Measurements from ENCODE around the gene BLM.
A peak's percentile ranks its signal among the peaks of the same experiment; 100 is the strongest.
"Not testable (repeated sequence)": the region's sequence is repeated elsewhere in the genome, so short reads cannot be mapped to it uniquely, and the experiment has no call there.

The BLM gene

GRCh38 chr15:90716976-90717821 is at the start of gene BLM:
BLM (plus strand) TSS chr15:90717346; CDS start chr15:90747393, 30,047 bp downstream.
- DNase-seq (ENCODE audit: low read depth in 2 of 2) = peak; percentile 77 to 86

- DNase-seq (ENCODE audit: low read depth in 2 of 2) = not testable (repeated sequence)
These were observed 49.3 kb upstream of the BLM start for GRCh38 chr15:90667755-90668345.

- not testable (repeated sequence) for DNase-seq (ENCODE audit: low read depth in 2 of 2)
These were observed 46.5 kb upstream of the BLM start for GRCh38 chr15:90670631-90671030.

GRCh38 chr15:90671216-90671615 is 45.9 kb upstream of the BLM start:
- no peak for DNase-seq (ENCODE audit: low read depth in 2 of 2)

GRCh38 chr15:90673357-90673756 is 43.8 kb upstream of the BLM start:
- DNase-seq (ENCODE audit: low read depth in 2 of 2) = not testable (repeated sequence)

- DNase-seq (ENCODE audit: low read depth in 2 of 2) = no peak
These were observed 42.7 kb upstream of the BLM start for GRCh38 chr15:90674476-90674875.

- DNase-seq (ENCODE audit: low read depth in 2 of 2) = no peak
These were observed 41.7 kb upstream of the BLM start for GRCh38 chr15:90675464-90675863.

- DNase-seq (ENCODE audit: low read depth in 2 of 2) = no peak
These were observed 39.0 kb upstream of the BLM start for GRCh38 chr15:90677807-90678790.

GRCh38 chr15:90679959-90680358 is 37.2 kb upstream of the BLM start:
- DNase-seq (ENCODE audit: low read depth in 2 of 2) = no peak

GRCh38 chr15:90680371-90680935 is 36.7 kb upstream of the BLM start:
- no peak for DNase-seq (ENCODE audit: low read depth in 2 of 2)

- no peak for DNase-seq (ENCODE audit: low read depth in 2 of 2)
These were observed 36.1 kb upstream of the BLM start for GRCh38 chr15:90681056-90681455.

- DNase-seq (ENCODE audit: low read depth in 2 of 2) = no peak
These were observed 35.7 kb upstream of the BLM start for GRCh38 chr15:90681480-90681879.

- DNase-seq (ENCODE audit: low read depth in 2 of 2) = no peak
These were observed 33.8 kb upstream of the BLM start for GRCh38 chr15:90683371-90683770.

GRCh38 chr15:90683876-90684275 is 33.3 kb upstream of the BLM start:
- no peak for DNase-seq (ENCODE audit: low read depth in 2 of 2)

GRCh38 chr15:90684281-90684680 is 32.9 kb upstream of the BLM start:
- no peak for DNase-seq (ENCODE audit: low read depth in 2 of 2)

- no peak for DNase-seq (ENCODE audit: low read depth in 2 of 2)
These were observed 31.3 kb upstream of the BLM start for GRCh38 chr15:90685591-90686434.

GRCh38 chr15:90686435-90687218 is 30.5 kb upstream of the BLM start:
- DNase-seq (ENCODE audit: low read depth in 2 of 2) = no peak

- DNase-seq (ENCODE audit: low read depth in 2 of 2) = not testable (repeated sequence)
These were observed 27.7 kb upstream of the BLM start for GRCh38 chr15:90689326-90689961.

GRCh38 chr15:90690585-90690984 is 26.6 kb upstream of the BLM start:
- DNase-seq (ENCODE audit: low read depth in 2 of 2) = no peak

Data from stimulated activated CD4-positive, alpha-beta T cell treated with anti-CD3 and anti-CD28 coated beads, Interleukin-1b, Interleukin-23, amount 100 ng/mL, for 1 hour (primary cell).